IMR-90 (cell line): ENCODE results near the gene NEURL1. TPM values are rescaled to one million over a fixed set of nuclear protein-coding genes. Genes with fewer than 3 reads are reported as not detected.

ENCODE experiments used
- ATAC-seq: fragments of 200-7000 bp; cut with Tn5 transposase; 2 replicates; pipeline ENCODE4 v1.9.1; 2020; ENCODE audit warnings: low read depth, mild to moderate bottlenecking, moderate library complexity
- BruUV-seq: library from RNA; stranded (reverse); fragments of 400-500 nt; replicated peaks from 2 replicates; lab custom pipeline; 2021; lab: Mats Ljungman, UMichigan
- CTCF ChIA-PET: fragments of 300-600 bp; formaldehyde crosslinking; extraction: SDS; loops from one replicate; lab custom pipeline; 2021; ENCODE audit warnings: antibody characterized with exemption; lab: Yijun Ruan, JAX
- POLR2A ChIA-PET: fragments of 300-600 bp; sonication (Branson Sonifier 250); formaldehyde crosslinking; loops from one replicate; lab custom pipeline; 2022; ENCODE audit warnings: antibody characterized with exemption; ENCODE audit not compliant: unreplicated experiment; lab: Charles Lee
- DNase-seq: peaks from one replicate; pipeline ENCODE4 v3.0.0; 2013
- H2AFZ ChIP-seq: replicated peaks from 2 replicates; pipeline ENCODE3; 2013; ENCODE audit warnings: low read length, mild to moderate bottlenecking; ENCODE audit not compliant: poor library complexity
- H2AK5ac ChIP-seq: 2 replicates; pipeline ENCODE4 v1.6.1; 2013; ENCODE audit warnings: low read depth, low read length, inconsistent platforms
- H2AK9ac ChIP-seq: replicated peaks from 2 replicates; pipeline ENCODE3; 2013; ENCODE audit warnings: mild to moderate bottlenecking, low read depth, low read length, moderate library complexity; ENCODE audit not compliant: poor library complexity
- H2BK120ac ChIP-seq: 2 replicates; pipeline ENCODE4 v1.6.1; 2013; ENCODE audit warnings: low read depth, low read length, inconsistent platforms
- H2BK15ac ChIP-seq: 3 replicates; pipeline ENCODE4 v1.6.1; 2013; ENCODE audit warnings: low read depth, low read length, inconsistent platforms
- H2BK20ac ChIP-seq: 2 replicates; pipeline ENCODE4 v1.6.1; 2013; ENCODE audit warnings: low read depth, mild to moderate bottlenecking, inconsistent platforms, low read length, moderate library complexity
- H2BK5ac ChIP-seq: 2 replicates; pipeline ENCODE4 v1.6.1; 2013; ENCODE audit warnings: mild to moderate bottlenecking, low read depth, low read length, inconsistent platforms; ENCODE audit not compliant: poor library complexity, severe bottlenecking
- H3K14ac ChIP-seq: replicated peaks from 2 replicates; pipeline ENCODE4 v1.6.1; 2013; ENCODE audit warnings: low read depth, low read length, inconsistent platforms
- H3K18ac ChIP-seq: 2 replicates; pipeline ENCODE4 v1.6.1; 2013; ENCODE audit warnings: low read depth, low read length, control low read depth
- H3K23ac ChIP-seq: 2 replicates; pipeline ENCODE4 v1.6.1; 2013; ENCODE audit warnings: low read depth, low read length, inconsistent platforms
- H3K27ac ChIP-seq: 2 replicates; pipeline ENCODE4 v1.5.1; 2013; ENCODE audit warnings: mild to moderate bottlenecking, control low read depth, low read length; ENCODE audit not compliant: insufficient read depth
- H3K27me3 ChIP-seq: 2 replicates; pipeline ENCODE4 v1.6.1; 2013; ENCODE audit warnings: low read length; ENCODE audit not compliant: control insufficient read depth, insufficient read depth
- H3K36me3 ChIP-seq: 2 replicates; pipeline ENCODE4 v1.6.1; 2013; ENCODE audit warnings: low read length, mixed read lengths; ENCODE audit not compliant: control insufficient read depth, insufficient read depth
- H3K4ac ChIP-seq: 2 replicates; pipeline ENCODE4 v1.6.1; 2013; ENCODE audit warnings: low read depth, low read length, inconsistent platforms
- H3K4me1 ChIP-seq: 2 replicates; pipeline ENCODE4 v1.6.1; 2013; ENCODE audit warnings: low read length, mixed read lengths; ENCODE audit not compliant: control insufficient read depth, insufficient read depth
- H3K4me2 ChIP-seq: 2 replicates; pipeline ENCODE4 v1.6.1; 2013; ENCODE audit warnings: low read depth, mild to moderate bottlenecking, control low read depth, low read length, moderate library complexity
- H3K4me3 ChIP-seq: 2 replicates; pipeline ENCODE4 v1.5.1; 2013; ENCODE audit warnings: low read depth, mild to moderate bottlenecking, control low read depth, low read length, moderate library complexity; ENCODE audit not compliant: insufficient read depth
- H3K56ac ChIP-seq: 2 replicates; pipeline ENCODE4 v1.6.1; 2013; ENCODE audit warnings: low read length, inconsistent platforms; ENCODE audit not compliant: insufficient read depth; ENCODE audit errors: extremely low read depth
- H3K79me1 ChIP-seq, 2 experiments: 2 replicates each; pipeline ENCODE4 v1.6.1; 2013; ENCODE audit warnings: low read length in 2 of 2, inconsistent platforms in 1 of 2, low read depth in 1 of 2
- H3K9ac ChIP-seq: 2 replicates; pipeline ENCODE4 v1.6.1; 2013; ENCODE audit warnings: low read depth, low read length, control low read depth
- H3K9me1 ChIP-seq: 2 replicates; pipeline ENCODE4 v1.6.1; 2013; ENCODE audit warnings: low read length, inconsistent platforms; ENCODE audit not compliant: insufficient read depth
- H3K9me3 ChIP-seq: 2 replicates; pipeline ENCODE4 v1.6.1; 2013; ENCODE audit warnings: low read length; ENCODE audit not compliant: control insufficient read depth, insufficient read depth
- H4K20me1 ChIP-seq: 2 replicates; pipeline ENCODE4 v1.6.1; 2013; ENCODE audit warnings: low read length, inconsistent platforms; ENCODE audit not compliant: insufficient read depth
- H4K5ac ChIP-seq: 2 replicates; pipeline ENCODE4 v1.6.1; 2013; ENCODE audit warnings: mild to moderate bottlenecking, low read depth, low read length, control low read depth
- H4K8ac ChIP-seq, 2 experiments: 2 replicates each; pipeline ENCODE4 v1.6.1; 2013; ENCODE audit warnings: low read depth in 2 of 2, low read length in 2 of 2, control low read depth in 1 of 2, inconsistent platforms in 1 of 2
- H4K91ac ChIP-seq: 2 replicates; pipeline ENCODE4 v1.6.1; 2013; ENCODE audit warnings: low read depth, low read length, inconsistent platforms; ENCODE audit not compliant: insufficient read depth
- BHLHE40 ChIP-seq: fragments of 150-350 bp; IDR thresholded peaks from 2 replicates; pipeline ENCODE4 v1.6.1; 2016; ENCODE audit warnings: mild to moderate bottlenecking, low read depth, low read length
- CEBPB ChIP-seq: IDR thresholded peaks from 2 replicates; pipeline ENCODE4 v1.6.1; 2012; ENCODE audit warnings: low read depth, low read length, improper control_type of control experiment
- CHD1 ChIP-seq: IDR thresholded peaks from 2 replicates; pipeline ENCODE4 v1.6.1; 2012; ENCODE audit warnings: low read depth, low read length, improper control_type of control experiment
- FOS ChIP-seq: fragments of 150-350 bp; IDR thresholded peaks from 2 replicates; pipeline ENCODE4 v1.6.1; 2016; ENCODE audit warnings: low read depth, low read length
- MAZ ChIP-seq: IDR thresholded peaks from 2 replicates; pipeline ENCODE4 v1.6.1; 2012; ENCODE audit warnings: low read depth, mild to moderate bottlenecking, low read length, improper control_type of control experiment, moderate library complexity, borderline replicate concordance
- MXI1 ChIP-seq: IDR thresholded peaks from 2 replicates; pipeline ENCODE4 v1.6.1; 2012; ENCODE audit warnings: low read depth, mild to moderate bottlenecking, low read length, moderate library complexity, borderline replicate concordance
- NFE2L2 ChIP-seq: fragments of 150-350 bp; IDR thresholded peaks from 2 replicates; pipeline ENCODE4 v1.6.1; 2016; ENCODE audit warnings: low read depth, mild to moderate bottlenecking, low read length
- POLR2A ChIP-seq: IDR thresholded peaks from 2 replicates; pipeline ENCODE4 v1.6.1; 2012; ENCODE audit warnings: mild to moderate bottlenecking, low read depth, low read length
- RAD21 ChIP-seq: IDR thresholded peaks from 2 replicates; pipeline ENCODE4 v1.6.1; 2012; ENCODE audit warnings: low read length, improper control_type of control experiment
- RCOR1 ChIP-seq: IDR thresholded peaks from 2 replicates; pipeline ENCODE4 v1.6.1; 2012; ENCODE audit warnings: mild to moderate bottlenecking, low read length, improper control_type of control experiment; ENCODE audit not compliant: insufficient replicate concordance
- RFX5 ChIP-seq: IDR thresholded peaks from 2 replicates; pipeline ENCODE4 v1.8.0; 2012; ENCODE audit warnings: low read depth, mild to moderate bottlenecking, low read length, moderate library complexity
- SMC3 ChIP-seq: fragments of 150-350 bp; IDR thresholded peaks from 2 replicates; pipeline ENCODE4 v1.6.1; 2016; ENCODE audit warnings: low read depth, mild to moderate bottlenecking, antibody characterized with exemption, low read length, moderate library complexity
- WGBS, 2 experiments: methylation state at CpG; one replicate each; pipeline versions ENCODE4 v1.1.5 to v1.1.7; 2013; ENCODE audit warnings: missing lambda C conversion rate in 2 of 2; ENCODE audit not compliant: insufficient read length in 1 of 2; ENCODE audit errors: extremely low coverage in 2 of 2; 5-methylcytosine and 5-hydroxymethylcytosine counted together
- dilution Hi-C: fragments of 300-500 bp; cut with HindIII; formaldehyde crosslinking; loops from one replicate; pipeline ENCODE4 v1.14.3; 2018; ENCODE audit warnings: low sequenced_read_pairs; ENCODE audit not compliant: unreplicated experiment
- in situ Hi-C: fragments of 300-500 bp; cut with MboI; formaldehyde crosslinking; loops from 3 replicates; pipeline ENCODE4 v1.14.3; 2019; ENCODE audit warnings: low sequenced_read_pairs, inconsistent platforms, mixed read lengths
- intact Hi-C: fragments of 100-400 bp; cut with micrococcal nuclease; formaldehyde crosslinking; loops from 2 replicates; pipeline ENCODE4 v1.10.0; 2022
- polyA plus RNA-seq, 3 experiments: library from polyadenylated mRNA; depleted of rRNA; stranded (reverse); fragments of >200 nt; gene quantifications; 2 replicates each; pipeline ENCODE4 v1.2.3, GENCODE V29; 2012; ENCODE audit warnings: low replicate concordance in 1 of 3
- total RNA-seq: library from RNA; depleted of rRNA; stranded (reverse); fragments of >200 nt; gene quantifications from 2 replicates; pipeline ENCODE4 v1.2.3, GENCODE V29; 2012
- TF ChIP-seq, protein P1 (sequence below): fragments of 150-350 bp; IDR thresholded peaks from 2 replicates; pipeline ENCODE4 v1.6.1; 2016; ENCODE audit warnings: low read depth, mild to moderate bottlenecking, low read length, moderate library complexity, borderline replicate concordance
- TF ChIP-seq, protein P2 (sequence below): conservative IDR thresholded peaks from 2 replicates; pipeline ENCODE4 v1.5.1; 2012; ENCODE audit warnings: mild to moderate bottlenecking, low read depth, low read length, improper control_type of control experiment
- TF ChIP-seq, protein P3 (sequence below): fragments of 150-350 bp; IDR thresholded peaks from 2 replicates; pipeline ENCODE4 v1.6.1; 2017; ENCODE audit warnings: mild to moderate bottlenecking, antibody characterized with exemption, low read length, low read depth

The NEURL1 gene
- total and polyA plus RNA-seq, 2 of the 4 experiments (the other 2 are of a cell fraction): 0.36 to 0.82 TPM

DNA sequence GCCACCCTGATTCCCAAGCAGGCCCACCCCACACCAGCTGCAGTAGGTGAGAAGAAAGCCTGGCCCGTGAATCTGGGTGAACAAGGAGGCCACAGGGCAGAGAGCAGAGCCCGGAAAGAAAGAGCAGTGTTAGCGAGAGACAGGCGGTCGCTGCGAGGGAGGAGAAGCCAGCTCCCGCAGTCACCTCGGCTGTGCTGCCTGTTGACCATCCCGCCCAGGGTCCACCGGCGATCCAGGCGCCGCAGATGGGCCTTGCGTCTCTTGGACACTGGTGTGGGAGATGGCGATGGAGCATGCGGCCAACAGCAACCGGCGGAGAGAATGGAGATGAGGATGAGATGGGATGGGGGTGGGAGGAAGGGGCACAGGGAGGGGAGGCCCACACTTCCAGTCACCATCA lies 128.8 kb downstream of the NEURL1 start:
- H2AFZ ChIP-seq: no peak overlapping the region
- H2AK5ac ChIP-seq: no peak overlapping the region
- ATAC-seq: no peak
- no peak overlapping the region for H2BK120ac ChIP-seq
- peaks cover 14 to 35% of the 10 kb centered on the region in 2 experiments for H3K79me1 ChIP-seq
- H4K91ac ChIP-seq: no peak overlapping the region
- ChIA-PET POLR2A (no interaction called here), CTCF (interaction anchor here (0.6 kb wide), 1 partner anchor 12 kb away, joined by 5 read pairs; no protein-coding TSS in a partner anchor)
- 0 out of 2 replicates have a peak, but pooled peaks cover 3% of the 10 kb centered on the region for H3K9me1 ChIP-seq
- H4K8ac ChIP-seq: no peak overlapping the region
- H3K4ac ChIP-seq: no peak overlapping the region
- no peak for TF ChIP-seq RAD21
- no peak for TF ChIP-seq POLR2A
- TF ChIP-seq, protein P1, sequence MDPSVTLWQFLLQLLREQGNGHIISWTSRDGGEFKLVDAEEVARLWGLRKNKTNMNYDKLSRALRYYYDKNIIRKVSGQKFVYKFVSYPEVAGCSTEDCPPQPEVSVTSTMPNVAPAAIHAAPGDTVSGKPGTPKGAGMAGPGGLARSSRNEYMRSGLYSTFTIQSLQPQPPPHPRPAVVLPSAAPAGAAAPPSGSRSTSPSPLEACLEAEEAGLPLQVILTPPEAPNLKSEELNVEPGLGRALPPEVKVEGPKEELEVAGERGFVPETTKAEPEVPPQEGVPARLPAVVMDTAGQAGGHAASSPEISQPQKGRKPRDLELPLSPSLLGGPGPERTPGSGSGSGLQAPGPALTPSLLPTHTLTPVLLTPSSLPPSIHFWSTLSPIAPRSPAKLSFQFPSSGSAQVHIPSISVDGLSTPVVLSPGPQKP: no peak
- TF ChIP-seq FOS: no peak
- no peak for TF ChIP-seq BHLHE40
- no peak for TF ChIP-seq MAZ
- TF ChIP-seq, protein P2, sequence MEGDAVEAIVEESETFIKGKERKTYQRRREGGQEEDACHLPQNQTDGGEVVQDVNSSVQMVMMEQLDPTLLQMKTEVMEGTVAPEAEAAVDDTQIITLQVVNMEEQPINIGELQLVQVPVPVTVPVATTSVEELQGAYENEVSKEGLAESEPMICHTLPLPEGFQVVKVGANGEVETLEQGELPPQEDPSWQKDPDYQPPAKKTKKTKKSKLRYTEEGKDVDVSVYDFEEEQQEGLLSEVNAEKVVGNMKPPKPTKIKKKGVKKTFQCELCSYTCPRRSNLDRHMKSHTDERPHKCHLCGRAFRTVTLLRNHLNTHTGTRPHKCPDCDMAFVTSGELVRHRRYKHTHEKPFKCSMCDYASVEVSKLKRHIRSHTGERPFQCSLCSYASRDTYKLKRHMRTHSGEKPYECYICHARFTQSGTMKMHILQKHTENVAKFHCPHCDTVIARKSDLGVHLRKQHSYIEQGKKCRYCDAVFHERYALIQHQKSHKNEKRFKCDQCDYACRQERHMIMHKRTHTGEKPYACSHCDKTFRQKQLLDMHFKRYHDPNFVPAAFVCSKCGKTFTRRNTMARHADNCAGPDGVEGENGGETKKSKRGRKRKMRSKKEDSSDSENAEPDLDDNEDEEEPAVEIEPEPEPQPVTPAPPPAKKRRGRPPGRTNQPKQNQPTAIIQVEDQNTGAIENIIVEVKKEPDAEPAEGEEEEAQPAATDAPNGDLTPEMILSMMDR: no peak
- no peak for TF ChIP-seq RFX5
- no peak for TF ChIP-seq CHD1
- no peak for TF ChIP-seq CEBPB
- no peak for TF ChIP-seq RCOR1
- no peak for TF ChIP-seq NFE2L2
- TF ChIP-seq, protein P3, sequence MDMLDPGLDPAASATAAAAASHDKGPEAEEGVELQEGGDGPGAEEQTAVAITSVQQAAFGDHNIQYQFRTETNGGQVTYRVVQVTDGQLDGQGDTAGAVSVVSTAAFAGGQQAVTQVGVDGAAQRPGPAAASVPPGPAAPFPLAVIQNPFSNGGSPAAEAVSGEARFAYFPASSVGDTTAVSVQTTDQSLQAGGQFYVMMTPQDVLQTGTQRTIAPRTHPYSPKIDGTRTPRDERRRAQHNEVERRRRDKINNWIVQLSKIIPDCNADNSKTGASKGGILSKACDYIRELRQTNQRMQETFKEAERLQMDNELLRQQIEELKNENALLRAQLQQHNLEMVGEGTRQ: no peak
- TF ChIP-seq MXI1: no peak
- TF ChIP-seq SMC3: no peak
- H2BK5ac ChIP-seq: no peak overlapping the region
- in situ Hi-C loops: no loop called here
- dilution Hi-C loops: no loop called here
- H3K4me1 ChIP-seq: no peaks in the 10 kb centered on the region; the same call in 1 of the 2 replicates
- WGBS, 2 experiments: 98% methylated on average over 8 of the region's 18 CpGs; no CpG with 5 or more reads in 1 of the 2 experiments
- no peak for DNase-seq
- intact Hi-C loops: no loop called here
- no peak overlapping the region for H3K27ac ChIP-seq
- H3K27me3 ChIP-seq: no peaks in the 10 kb centered on the region
- no peak overlapping the region for H3K14ac ChIP-seq
- no peak overlapping the region for H2BK15ac ChIP-seq
- no peaks in the 10 kb centered on the region for H4K20me1 ChIP-seq
- no peak overlapping the region for H4K5ac ChIP-seq
- H3K36me3 ChIP-seq: peaks cover 86% of the 10 kb centered on the region
- H3K4me2 ChIP-seq: no peak overlapping the region
- H3K56ac ChIP-seq: no peak overlapping the region
- H2BK20ac ChIP-seq: no peak overlapping the region
- no peak overlapping the region for H2AK9ac ChIP-seq
- no TSS peak for BruUV-seq
- no peak overlapping the region for H3K23ac ChIP-seq
- H3K4me3 ChIP-seq: no peak overlapping the region
- no peaks in the 10 kb centered on the region for H3K9me3 ChIP-seq
- no peak overlapping the region for H3K9ac ChIP-seq
- H3K18ac ChIP-seq: no peak overlapping the region
